Measurements from ENCODE around the gene LETM1. TPM values are rescaled to one million over a fixed set of nuclear protein-coding genes. Genes with fewer than 3 reads are reported as not detected.

The LETM1 gene
- total RNA-seq, 4 donors from 2014 or later = 23.2 to 40.3 (median 33.6) TPM

GRCh38 chr4:1772853-1773538 is 83.0 kb downstream of the LETM1 start:
- Histone ChIP-seq H3K27me3 (peaks cover 1 to 9% (median 6%) of the 10 kb centered on the region in 3 donors), H3K27ac (no peak overlapping the region)
- in situ Hi-C loops (cut with MboI; ENCODE audit: low sequenced_read_pairs in 4 of 4) = no loop called here

GRCh38 chr4:1771555-1772305 is 84.2 kb downstream of the LETM1 start:
- Histone ChIP-seq H3K27me3 (peaks cover 2 to 17% (median 9%) of the 10 kb centered on the region in 3 donors), H3K4me3 (no peak overlapping the region), H3K9me3 (no peaks in the 10 kb centered on the region), H3K27ac (no peak overlapping the region), H3K36me3 (no peaks in the 10 kb centered on the region), H3K4me1 (no peaks in the 10 kb centered on the region)
- DNase-seq (no peak), ATAC-seq (no peak)
- TF ChIP-seq CTCF (IDR thresholded peaks at IDR 0.05 in 4 of 5, conservative IDR thresholded peaks at IDR 0.05 in 1 of 5) = no peak
- no peak for TF ChIP-seq POLR2A (IDR thresholded peaks at IDR 0.05)
- in situ Hi-C loops (cut with MboI; ENCODE audit: low sequenced_read_pairs in 4 of 4) (no loop called here), intact Hi-C loops (cut with DNase I; ENCODE audit: low total_unique reads) (no loop called here)

More at GRCh38 chr4:1772853-1773538, 83.0 kb downstream of the LETM1 start:
- no peak overlapping the region for H3K4me3 ChIP-seq
- H3K9me3 ChIP-seq = no peaks in the 10 kb centered on the region
- ATAC-seq (no peak), DNase-seq (no peak)
- no peaks in the 10 kb centered on the region for H3K4me1 ChIP-seq
- no peaks in the 10 kb centered on the region for H3K36me3 ChIP-seq
- TF ChIP-seq CTCF (IDR thresholded peaks at IDR 0.05 in 4 of 5, conservative IDR thresholded peaks at IDR 0.05 in 1 of 5) (no peak), POLR2A (IDR thresholded peaks at IDR 0.05) (no peak)
- intact Hi-C loops (cut with DNase I; ENCODE audit: low total_unique reads) = no loop called here

GRCh38 chr4:1770791-1771231 is 85.1 kb downstream of the LETM1 start:
- DNase-seq (no peak), ATAC-seq (no peak)
- Histone ChIP-seq H3K4me3 (no peak overlapping the region), H3K9me3 (no peaks in the 10 kb centered on the region), H3K36me3 (no peaks in the 10 kb centered on the region), H3K27me3 (peaks cover 2 to 18% (median 9%) of the 10 kb centered on the region in 3 donors), H3K4me1 (no peaks in the 10 kb centered on the region), H3K27ac (no peak overlapping the region)
- no peak for TF ChIP-seq POLR2A (IDR thresholded peaks at IDR 0.05)
- TF ChIP-seq CTCF (IDR thresholded peaks at IDR 0.05 in 4 of 5, conservative IDR thresholded peaks at IDR 0.05 in 1 of 5) = no peak
- intact Hi-C loops (cut with DNase I; ENCODE audit: low total_unique reads) (no loop called here), in situ Hi-C loops (cut with MboI; ENCODE audit: low sequenced_read_pairs in 4 of 4) (no loop called here)

- no peak overlapping the region for H3K4me3 ChIP-seq
- TF ChIP-seq POLR2A (IDR thresholded peaks at IDR 0.05) (no peak), CTCF (IDR thresholded peaks at IDR 0.05 in 4 of 5, conservative IDR thresholded peaks at IDR 0.05 in 1 of 5) (no peak)
- no peaks in the 10 kb centered on the region for H3K4me1 ChIP-seq
- no peak overlapping the region for H3K27ac ChIP-seq
- DNase-seq (no peak), ATAC-seq (no peak)
- H3K27me3 ChIP-seq = peaks cover 2 to 18% (median 9%) of the 10 kb centered on the region in 3 donors
- intact Hi-C loops (cut with DNase I; ENCODE audit: low total_unique reads) = no loop called here
- no peaks in the 10 kb centered on the region for H3K36me3 ChIP-seq
- no peaks in the 10 kb centered on the region for H3K9me3 ChIP-seq
- in situ Hi-C loops (cut with MboI; ENCODE audit: low sequenced_read_pairs in 4 of 4) = no loop called here
Measured at GRCh38 chr4:1770245-1770644, 85.7 kb downstream of the LETM1 start.

Measured in gastrocnemius medialis (tissue), 4 donors.